CD4-positive, alpha-beta T cell treated with Interleukin-2 at 100 ng/mL for 4 hours (primary cell): ENCODE results near the gene OR2M5.

Source experiments
- DNase-seq: peaks from one replicate; pipeline ENCODE4 v3.0.0-alpha.2; 2020; ENCODE audit warnings: low spot score

OR2M5 gene, protein sequence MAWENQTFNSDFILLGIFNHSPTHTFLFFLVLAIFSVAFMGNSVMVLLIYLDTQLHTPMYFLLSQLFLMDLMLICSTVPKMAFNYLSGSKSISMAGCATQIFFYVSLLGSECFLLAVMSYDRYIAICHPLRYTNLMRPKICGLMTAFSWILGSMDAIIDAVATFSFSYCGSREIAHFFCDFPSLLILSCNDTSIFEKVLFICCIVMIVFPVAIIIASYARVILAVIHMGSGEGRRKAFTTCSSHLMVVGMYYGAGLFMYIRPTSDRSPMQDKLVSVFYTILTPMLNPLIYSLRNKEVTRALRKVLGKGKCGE

DNA sequence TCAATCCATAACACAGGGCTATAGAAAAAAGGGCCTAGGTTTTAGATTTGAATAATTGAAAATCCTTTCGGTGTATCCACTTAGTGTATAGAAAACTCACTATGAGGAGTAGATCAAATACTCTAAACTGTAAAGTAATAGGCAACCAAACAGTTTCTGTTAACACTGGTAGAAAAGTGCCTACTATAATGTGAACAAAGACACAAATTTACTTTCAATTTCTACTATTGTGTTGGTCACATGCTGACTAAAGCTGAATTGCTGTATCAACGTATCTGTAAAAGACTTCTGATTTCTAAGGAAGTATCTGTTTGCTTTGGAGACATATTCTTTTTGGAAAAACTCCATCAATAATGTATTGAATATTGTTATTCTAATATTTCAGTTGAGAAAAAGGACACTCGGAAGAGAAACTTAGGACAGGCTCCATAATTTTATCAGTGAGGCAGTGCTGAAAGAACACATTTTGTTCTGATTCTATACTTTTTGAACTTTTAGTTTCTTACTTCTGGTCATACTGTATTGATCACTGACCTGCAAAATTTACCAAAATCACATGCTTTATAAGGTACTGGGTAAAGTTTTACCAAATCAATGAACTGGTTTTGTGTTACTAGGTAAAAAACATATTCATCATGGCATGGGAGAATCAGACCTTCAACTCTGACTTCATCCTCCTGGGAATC, at the start of gene OR2M5:
Gene OR2M5 (plus strand): TSS at position 636 of the 686 bp plus-strand sequence. CDS start 0 bp downstream, at position 636.
- DNase-seq, result no peak

DNA sequence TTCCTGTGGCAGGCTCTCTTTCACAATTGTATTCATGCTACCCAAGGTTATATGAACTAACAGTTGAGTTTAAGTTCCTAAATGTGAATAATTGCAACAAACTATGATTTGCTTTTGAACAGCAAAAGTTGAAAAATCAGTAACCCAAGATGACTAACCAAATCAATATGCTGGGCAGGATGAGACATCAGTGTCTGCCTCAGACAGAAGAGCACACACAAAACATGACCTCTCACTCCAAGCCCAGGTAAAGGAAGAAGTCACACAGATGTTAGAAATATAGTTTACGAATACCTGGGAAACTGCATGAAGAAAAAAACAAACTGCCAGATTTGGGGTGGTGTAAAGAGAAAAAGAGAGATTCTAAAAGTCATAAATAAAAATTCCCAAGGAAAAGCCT, 46.4 kb upstream of the OR2M5 start:
- DNase-seq, result no peak

DNA sequence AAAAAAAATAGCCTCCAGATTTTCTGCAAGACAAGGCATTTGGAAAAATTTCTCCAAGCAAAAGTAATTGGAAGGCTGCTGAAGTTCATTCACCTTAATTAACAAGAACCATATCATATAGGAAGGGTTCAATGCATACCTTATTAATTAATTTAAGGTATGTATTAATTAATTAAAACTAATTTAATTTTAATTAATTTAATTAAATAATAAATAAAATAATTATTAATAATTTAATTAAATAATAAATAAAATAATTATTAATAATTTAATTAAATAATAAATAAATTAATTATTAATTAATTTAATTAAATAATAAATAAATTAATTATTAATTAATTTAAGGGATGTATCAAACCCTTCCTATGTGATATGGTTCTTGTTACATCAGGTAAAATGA, 42.1 kb upstream of the OR2M5 start:
- DNase-seq, result no peak

DNA sequence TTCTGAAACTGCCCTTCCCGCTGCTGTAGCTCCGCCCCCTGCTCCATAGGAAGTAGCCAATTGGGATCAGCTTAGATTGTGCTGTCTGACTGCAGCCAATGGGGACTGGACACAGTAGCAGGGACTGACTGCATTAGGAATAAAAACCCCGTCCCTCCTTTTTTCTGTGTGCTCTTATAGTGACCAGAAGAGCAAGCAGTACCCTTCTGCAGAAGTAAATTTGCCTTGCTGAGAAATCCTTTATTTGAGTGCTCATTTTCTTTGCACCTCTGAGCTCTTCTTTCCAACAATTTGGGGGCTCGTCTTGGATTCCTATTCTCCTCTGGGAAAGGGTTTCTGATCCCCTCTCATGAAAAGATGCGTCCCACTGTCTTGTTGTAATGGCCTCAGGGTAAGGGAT, 33.8 kb upstream of the OR2M5 start:
- no peak for DNase-seq

DNA sequence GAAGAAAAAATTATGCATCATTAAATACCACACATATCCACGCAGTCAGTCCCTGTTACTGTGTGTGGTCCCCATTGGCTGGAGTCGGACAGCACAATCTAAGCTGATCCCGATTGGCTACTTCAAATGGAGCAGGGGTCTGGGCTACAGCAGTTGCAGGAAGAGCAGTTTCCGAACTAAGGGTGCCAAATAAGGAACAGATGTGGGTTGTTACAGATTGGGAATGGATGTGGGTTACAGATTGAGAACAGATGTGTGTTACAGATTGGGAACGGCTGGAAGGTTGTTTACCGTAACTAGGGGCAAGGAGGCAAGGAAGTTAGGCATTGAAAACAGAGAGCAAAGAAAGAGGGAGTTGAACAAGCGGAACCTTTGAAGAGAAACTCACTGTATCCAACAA, 30.1 kb upstream of the OR2M5 start:
- DNase-seq, result no peak

DNA sequence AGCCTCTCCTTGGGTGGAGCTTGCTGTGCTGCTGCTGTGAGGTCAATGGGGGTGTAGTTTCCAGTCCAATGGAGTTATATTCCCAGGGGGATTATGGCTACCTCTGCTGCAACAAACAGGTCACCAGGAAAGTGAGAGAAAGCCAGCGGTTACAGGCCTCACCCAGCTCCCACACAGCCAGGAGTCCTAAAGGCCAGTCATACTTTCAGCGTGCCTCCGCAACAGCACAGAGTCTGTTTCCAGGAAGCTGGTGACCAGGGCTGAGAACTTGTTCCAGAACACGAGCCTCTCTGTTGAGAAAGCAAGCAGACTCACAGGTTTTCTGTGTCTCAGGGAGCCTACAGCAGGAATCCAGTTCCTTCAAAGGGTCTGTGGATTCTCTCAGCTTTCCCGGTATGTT, 17.3 kb upstream of the OR2M5 start:
- no peak for DNase-seq

DNA sequence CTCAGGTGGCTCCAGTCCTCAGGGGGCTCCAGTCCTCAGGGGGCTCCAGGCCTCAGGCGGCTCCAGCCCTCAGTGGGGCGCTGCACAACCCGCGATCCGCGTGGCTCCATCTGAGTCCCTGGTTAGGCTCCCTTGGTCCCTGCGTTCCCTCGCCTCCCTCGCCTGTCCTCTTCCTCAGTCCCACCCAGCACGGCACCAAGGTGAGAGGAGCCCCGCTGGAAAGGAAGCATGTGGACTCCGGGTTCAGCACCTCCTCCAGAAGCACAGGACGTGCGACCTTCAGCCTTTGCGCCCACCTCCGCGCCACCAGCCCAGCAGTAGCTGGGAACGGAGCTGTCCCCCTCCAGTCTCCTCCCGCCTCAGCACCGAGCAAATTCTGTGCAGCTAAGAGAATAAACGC, 8.1 kb upstream of the OR2M5 start:
- no peak for DNase-seq

DNA sequence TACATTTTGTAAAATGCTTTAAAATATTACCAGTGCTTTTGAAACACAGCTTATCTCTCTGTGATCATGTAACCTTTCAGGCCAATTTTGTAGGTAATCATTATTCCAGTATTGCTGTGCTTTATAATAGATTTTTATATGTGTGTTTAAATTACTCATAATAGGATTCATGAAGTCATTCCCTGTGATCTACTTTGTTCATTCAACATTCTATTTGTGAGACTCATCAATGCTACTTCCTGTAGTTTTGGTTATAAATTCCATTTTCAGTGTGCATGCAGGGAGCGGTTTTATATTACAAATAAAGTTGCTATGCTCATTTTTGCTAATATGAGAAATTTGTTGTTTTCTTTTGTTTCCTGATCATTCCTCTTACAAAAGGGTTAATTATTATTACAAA, 4.1 kb upstream of the OR2M5 start:
- no peak for DNase-seq

DNA sequence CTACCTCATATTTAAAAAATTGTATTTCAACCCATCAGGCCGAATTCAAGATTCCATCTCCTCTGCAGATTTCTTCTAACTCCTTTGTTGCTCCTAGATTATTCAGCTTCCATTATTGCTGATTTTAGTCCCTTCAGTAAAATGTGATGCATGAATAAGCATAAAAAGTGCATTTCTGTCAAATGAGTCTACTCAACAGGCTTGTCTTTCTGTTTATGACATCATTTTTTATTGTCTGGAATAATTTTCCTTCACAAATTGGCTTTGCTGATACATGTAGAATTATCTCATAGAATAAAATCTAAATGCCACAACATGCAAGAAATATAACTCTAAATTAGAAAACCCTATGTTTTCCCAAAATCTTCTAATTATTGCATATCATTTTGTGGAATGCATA, 1.6 kb upstream of the OR2M5 start:
- DNase-seq, result no peak

DNA sequence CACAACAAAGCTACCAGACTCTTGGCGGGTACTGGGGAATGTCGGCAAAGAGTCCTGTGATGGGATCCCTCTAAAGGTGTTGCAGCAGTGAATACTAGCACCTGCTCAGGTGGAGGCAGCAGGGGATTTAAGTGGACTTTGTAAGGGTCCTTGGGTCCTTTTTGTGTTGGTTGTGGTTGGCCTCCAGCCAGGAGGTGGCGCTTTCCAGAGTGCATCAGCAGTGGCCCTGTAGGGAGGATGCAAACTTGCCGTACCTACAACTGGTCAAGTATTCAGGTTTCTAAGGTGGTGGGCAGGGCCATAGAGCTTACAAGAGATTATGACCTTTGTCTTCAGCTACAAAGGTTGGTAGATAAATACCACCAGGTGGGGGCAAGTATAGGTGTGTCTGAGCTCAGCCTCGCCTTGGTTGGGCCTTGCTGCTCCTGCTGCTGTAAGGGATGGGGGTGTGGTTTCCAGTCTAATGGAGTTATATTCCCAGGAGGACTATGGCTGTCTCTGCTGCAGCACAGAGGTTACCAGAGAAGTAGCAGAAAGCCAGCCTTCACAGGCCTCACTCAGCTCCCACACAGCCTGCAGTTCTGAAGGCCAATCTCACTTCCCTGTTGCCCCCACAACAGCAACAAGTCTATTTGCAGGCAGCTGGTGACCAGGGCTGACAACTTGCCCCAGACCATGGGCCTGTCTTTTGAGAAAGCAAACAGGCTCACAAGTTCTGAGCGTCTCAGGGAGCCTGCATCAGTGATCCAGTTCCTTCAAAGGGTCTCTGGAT, 7.3 kb downstream of the OR2M5 start:
- no peak for DNase-seq

DNA sequence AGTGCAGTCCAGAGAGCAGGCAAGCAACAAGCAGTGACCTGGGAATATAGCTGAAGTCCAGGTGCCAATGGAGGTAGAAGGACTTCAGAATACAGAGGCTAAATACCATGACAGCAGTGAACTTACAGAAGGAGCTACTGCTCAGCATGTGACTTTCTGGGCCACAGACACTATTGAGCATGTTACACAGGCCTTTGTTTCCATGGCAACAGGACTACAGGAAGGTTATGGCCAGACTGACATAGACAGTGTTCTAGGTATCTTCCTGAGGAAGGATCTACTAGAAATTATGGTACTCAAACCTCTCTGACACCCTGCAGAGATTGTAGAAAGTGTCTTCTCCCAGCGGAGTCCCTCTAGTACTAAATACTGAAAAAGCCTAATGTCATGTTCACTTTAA, 11.0 kb downstream of the OR2M5 start:
- DNase-seq, result no peak

DNA sequence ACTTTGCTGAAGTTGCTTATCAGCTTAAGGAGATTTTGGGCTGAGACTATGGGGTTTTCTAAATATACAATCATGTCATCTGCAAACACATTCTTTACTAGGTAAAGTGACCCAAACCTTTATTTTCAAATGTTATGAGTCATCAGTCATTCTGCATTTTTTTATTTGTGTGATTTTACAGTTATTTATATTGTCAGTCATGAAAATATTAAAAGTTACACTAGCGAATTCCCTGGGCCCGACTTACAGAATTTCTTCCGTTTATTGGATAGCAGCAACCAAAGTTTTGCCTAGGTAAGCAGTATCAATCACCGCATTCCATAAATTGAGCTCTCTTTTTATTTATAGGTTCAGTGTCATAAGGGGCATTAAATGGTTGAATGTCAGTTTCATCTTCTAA, 13.8 kb downstream of the OR2M5 start:
- no peak for DNase-seq

DNA sequence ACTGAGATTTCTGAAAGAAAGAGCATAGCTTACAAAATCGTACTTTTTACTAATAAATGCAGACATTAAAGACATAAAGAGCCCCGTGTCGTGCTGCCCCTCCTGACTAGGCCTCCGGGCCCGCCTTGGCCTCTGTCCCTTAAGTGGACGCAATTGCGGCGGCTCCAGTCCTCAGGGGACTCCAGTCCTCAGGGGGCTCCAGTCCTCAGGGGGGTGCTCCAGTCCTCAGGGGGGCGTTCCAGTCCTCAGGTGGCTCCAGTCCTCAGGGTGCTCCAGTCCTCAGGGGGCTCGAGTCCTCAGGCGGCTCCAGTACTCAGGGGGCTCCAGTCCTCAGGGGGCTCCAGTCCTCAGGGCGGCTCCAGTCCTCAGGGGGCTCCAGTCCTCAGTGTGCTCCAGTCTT, 19.1 kb downstream of the OR2M5 start:
- no peak for DNase-seq

DNA sequence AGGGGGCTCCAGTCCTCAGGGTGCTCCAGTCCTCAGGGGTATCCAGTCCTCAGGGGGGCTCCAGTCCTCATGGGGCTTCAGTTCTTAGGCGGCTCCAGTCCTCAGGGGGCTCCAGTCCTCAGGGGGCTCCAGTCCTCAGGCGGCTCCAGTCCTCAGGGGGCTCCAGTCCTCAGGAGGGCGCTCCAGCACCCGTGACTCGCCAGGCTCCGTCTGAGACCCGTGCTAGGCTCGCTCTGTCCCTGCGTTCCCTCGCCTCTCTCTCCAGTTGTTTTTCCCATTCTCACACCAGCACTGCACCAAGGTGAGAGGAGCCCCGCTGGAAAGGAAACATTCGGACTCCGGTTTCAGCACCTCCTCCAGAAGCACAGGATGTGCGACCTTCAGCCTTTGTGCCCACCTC, 20.2 kb downstream of the OR2M5 start:
- no peak for DNase-seq

DNA sequence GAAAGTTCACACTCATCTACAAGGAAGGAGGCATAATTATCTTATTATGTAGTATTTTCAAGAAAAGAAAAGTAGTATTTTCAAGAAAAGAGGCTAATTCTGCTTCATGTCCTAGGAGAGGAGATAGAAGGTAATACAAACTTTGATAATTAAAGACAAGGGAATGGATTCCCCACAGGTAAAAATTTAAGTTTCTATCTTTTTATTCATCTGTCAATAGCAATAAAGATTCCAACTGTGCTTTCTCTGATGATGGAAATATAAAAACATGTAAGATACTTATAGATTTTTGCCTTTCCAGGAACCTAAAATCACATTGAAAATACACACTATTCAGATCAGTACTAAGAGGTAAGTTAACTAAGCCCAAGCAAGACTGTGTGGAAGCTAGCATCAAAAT, 29.6 kb downstream of the OR2M5 start, which contains the start of gene OR2M2:
Gene OR2M2 (plus strand): TSS at position 301 of the 400 bp plus-strand sequence. CDS start 5,165 bp downstream, outside the sequence.
- no peak for DNase-seq

DNA sequence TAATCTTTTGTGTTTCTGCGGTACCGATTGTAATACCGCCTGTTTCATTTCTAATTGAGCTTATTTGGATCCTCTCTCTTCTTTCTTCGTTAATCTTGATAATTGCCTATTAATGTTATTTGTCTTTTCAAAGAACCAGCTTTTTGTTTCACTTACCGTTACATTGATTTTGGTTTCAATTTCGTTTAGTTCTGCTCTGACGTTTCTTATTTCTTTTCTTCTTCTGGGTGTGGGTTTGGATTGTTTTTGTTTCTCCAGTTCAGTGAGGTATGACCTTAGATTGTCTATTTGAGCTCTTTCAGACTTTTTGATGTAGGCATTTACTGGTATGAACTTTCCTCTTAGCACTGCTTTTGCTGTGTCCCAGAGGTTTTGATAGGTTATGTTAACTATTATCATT, 39.0 kb downstream of the OR2M5 start:
- DNase-seq, result no peak

DNA sequence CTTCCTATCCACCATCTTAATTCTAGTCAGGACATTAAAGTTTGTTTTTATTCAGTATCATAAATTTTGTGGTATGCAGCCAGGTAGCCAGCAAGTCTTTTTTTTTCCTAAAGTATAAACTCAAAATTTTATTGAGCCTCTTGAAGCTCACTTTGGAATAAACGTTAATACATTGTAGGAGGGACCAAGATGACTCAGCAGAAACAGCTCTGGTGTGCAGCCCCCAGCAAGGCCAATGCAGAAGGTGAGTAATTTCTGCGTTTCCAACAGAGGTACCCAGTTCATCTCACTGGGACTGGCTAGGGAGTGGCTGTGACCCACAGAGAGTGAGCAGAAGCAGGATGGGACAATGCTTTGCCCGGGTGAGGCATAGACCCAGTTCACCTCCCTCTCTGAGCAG, 42.4 kb downstream of the OR2M5 start:
- no peak for DNase-seq

DNA sequence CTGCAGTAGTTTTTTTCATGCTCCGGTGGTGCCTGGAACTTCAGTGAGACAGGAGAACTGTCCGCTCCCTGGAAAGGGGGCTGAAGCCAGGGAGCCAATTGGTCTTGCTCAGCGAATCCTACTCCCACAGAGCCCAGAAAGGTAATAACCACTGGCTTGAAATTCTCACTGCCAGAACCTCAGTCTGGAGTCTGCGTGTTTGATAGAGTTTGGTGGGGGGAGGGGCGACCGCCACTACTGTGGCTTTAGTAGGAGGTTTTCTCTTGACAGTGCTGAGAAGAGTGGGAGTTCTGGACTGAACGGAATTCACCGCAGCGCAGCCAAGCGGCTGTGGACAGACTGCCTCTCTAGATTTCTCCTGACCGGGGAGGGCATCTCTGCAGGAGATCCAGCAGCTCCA, 44.1 kb downstream of the OR2M5 start:
- DNase-seq, result no peak

DNA sequence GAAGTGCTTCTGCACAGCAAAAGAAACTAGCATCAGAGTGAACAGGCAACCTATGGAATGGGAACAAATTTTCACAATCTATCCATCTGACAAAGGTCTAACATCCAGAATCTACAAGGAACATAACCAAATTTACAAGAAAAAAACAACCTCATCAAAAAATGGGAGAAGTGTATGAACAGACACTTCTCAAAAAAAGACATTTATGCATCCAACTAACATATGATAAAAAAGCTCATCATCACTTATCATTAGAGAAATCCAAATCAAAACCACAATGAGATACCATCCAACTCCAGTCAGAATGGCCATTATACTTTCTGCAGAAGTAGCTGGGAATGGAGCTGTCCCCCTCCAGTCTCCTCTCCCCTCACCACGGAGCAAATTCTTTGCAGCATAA, 49.2 kb downstream of the OR2M5 start:
- DNase-seq, result no peak
